Measurements from ENCODE around the gene PDGFA. TPM values are rescaled to one million over a fixed set of nuclear protein-coding genes. Genes with fewer than 3 reads are reported as not detected.

PDGFA gene
- total RNA-seq, 2 experiments from 2014 or later, result 7.7 TPM

GRCh38 chr7:453597-454306 lies 65.9 kb downstream of the PDGFA start:
- H3K9me3 Mint-ChIP-seq, result no peaks in the 10 kb centered on the region
- intact Hi-C loops (cut with micrococcal nuclease), result no loop called here
- H3K27me3 Mint-ChIP-seq (ENCODE audit: low read depth), result peaks cover 8% of the 10 kb centered on the region
- H3K36me3 Mint-ChIP-seq (ENCODE audit: low read depth), result no peaks in the 10 kb centered on the region
- H3K4me1 Mint-ChIP-seq (ENCODE audit: low read depth), result peaks cover 16% of the 10 kb centered on the region
- no peak overlapping the region for H3K27ac Mint-ChIP-seq
- no peak overlapping the region for H3K4me3 Mint-ChIP-seq
- DNase-seq, result no peak
- CTCF ChIA-PET, result no interaction called here

GRCh38 chr7:452791-453455 lies 66.7 kb downstream of the PDGFA start:
- Mint-ChIP-seq H3K9me3 (no peaks in the 10 kb centered on the region), H3K27ac (no peak overlapping the region), H3K4me1 (ENCODE audit: low read depth) (peaks cover 16% of the 10 kb centered on the region), H3K27me3 (ENCODE audit: low read depth) (peaks cover 8% of the 10 kb centered on the region), H3K36me3 (ENCODE audit: low read depth) (no peaks in the 10 kb centered on the region), H3K4me3 (no peak overlapping the region)
- intact Hi-C loops (cut with micrococcal nuclease), result no loop called here
- CTCF ChIA-PET, result no interaction called here
- DNase-seq, result no peak

GRCh38 chr7:452226-452751 lies 67.4 kb downstream of the PDGFA start:
- no peak overlapping the region for H3K27ac Mint-ChIP-seq
- no peaks in the 10 kb centered on the region for H3K36me3 Mint-ChIP-seq (ENCODE audit: low read depth)
- peaks cover 16% of the 10 kb centered on the region for H3K4me1 Mint-ChIP-seq (ENCODE audit: low read depth)
- no peak overlapping the region for H3K4me3 Mint-ChIP-seq
- DNase-seq, result peak; percentile 17
- intact Hi-C loops (cut with micrococcal nuclease), result no loop called here
- CTCF ChIA-PET, result no interaction called here
- H3K27me3 Mint-ChIP-seq (ENCODE audit: low read depth), result peaks cover 8% of the 10 kb centered on the region
- no peaks in the 10 kb centered on the region for H3K9me3 Mint-ChIP-seq

GRCh38 chr7:451255-452225 lies 68.1 kb downstream of the PDGFA start:
- Mint-ChIP-seq H3K4me3 (peak overlapping the region; percentile 34), H3K4me1 (ENCODE audit: low read depth) (peaks cover 16% of the 10 kb centered on the region), H3K36me3 (ENCODE audit: low read depth) (no peaks in the 10 kb centered on the region), H3K27ac (no peak overlapping the region), H3K9me3 (no peaks in the 10 kb centered on the region), H3K27me3 (ENCODE audit: low read depth) (peaks cover 8% of the 10 kb centered on the region)
- intact Hi-C loops (cut with micrococcal nuclease), result no loop called here
- CTCF ChIA-PET, result no interaction called here
- no peak for DNase-seq

GRCh38 chr7:450741-451140 lies 68.9 kb downstream of the PDGFA start:
- H3K27me3 Mint-ChIP-seq (ENCODE audit: low read depth), result peaks cover 8% of the 10 kb centered on the region
- DNase-seq, result peak; percentile 47
- CTCF ChIA-PET, result no interaction called here
- H3K9me3 Mint-ChIP-seq, result no peaks in the 10 kb centered on the region
- peaks cover 16% of the 10 kb centered on the region for H3K4me1 Mint-ChIP-seq (ENCODE audit: low read depth)
- intact Hi-C loops (cut with micrococcal nuclease), result no loop called here
- peak overlapping the region; percentile 34 for H3K4me3 Mint-ChIP-seq
- H3K27ac Mint-ChIP-seq, result no peak overlapping the region
- no peaks in the 10 kb centered on the region for H3K36me3 Mint-ChIP-seq (ENCODE audit: low read depth)

GRCh38 chr7:450036-450435 lies 69.6 kb downstream of the PDGFA start:
- Mint-ChIP-seq H3K36me3 (ENCODE audit: low read depth) (no peaks in the 10 kb centered on the region), H3K27ac (no peak overlapping the region), H3K4me1 (ENCODE audit: low read depth) (peaks cover 16% of the 10 kb centered on the region), H3K9me3 (no peaks in the 10 kb centered on the region), H3K27me3 (ENCODE audit: low read depth) (peaks cover 8% of the 10 kb centered on the region), H3K4me3 (no peak overlapping the region)
- DNase-seq, result no peak
- intact Hi-C loops (cut with micrococcal nuclease), result no loop called here
- CTCF ChIA-PET, result no interaction called here

GRCh38 chr7:449324-450019 lies 70.2 kb downstream of the PDGFA start:
- no peaks in the 10 kb centered on the region for H3K9me3 Mint-ChIP-seq
- no peak overlapping the region for H3K4me3 Mint-ChIP-seq
- no peaks in the 10 kb centered on the region for H3K36me3 Mint-ChIP-seq (ENCODE audit: low read depth)
- H3K27me3 Mint-ChIP-seq (ENCODE audit: low read depth), result peaks cover 8% of the 10 kb centered on the region
- no peak for DNase-seq
- CTCF ChIA-PET, result interaction anchor here (0.8 kb wide), 1 partner anchor 424 kb away, joined by 3 read pairs; no protein-coding TSS in a partner anchor
- H3K27ac Mint-ChIP-seq, result no peak overlapping the region
- intact Hi-C loops (cut with micrococcal nuclease), result no loop called here
- peaks cover 16% of the 10 kb centered on the region for H3K4me1 Mint-ChIP-seq (ENCODE audit: low read depth)

GRCh38 chr7:447523-447922 lies 72.1 kb downstream of the PDGFA start:
- H3K27me3 Mint-ChIP-seq (ENCODE audit: low read depth), result peaks cover 8% of the 10 kb centered on the region
- intact Hi-C loops (cut with micrococcal nuclease), result no loop called here
- no peak overlapping the region for H3K27ac Mint-ChIP-seq
- no peak for DNase-seq
- H3K4me1 Mint-ChIP-seq (ENCODE audit: low read depth), result peaks cover 15% of the 10 kb centered on the region
- no peaks in the 10 kb centered on the region for H3K9me3 Mint-ChIP-seq
- no peaks in the 10 kb centered on the region for H3K36me3 Mint-ChIP-seq (ENCODE audit: low read depth)
- no peak overlapping the region for H3K4me3 Mint-ChIP-seq
- CTCF ChIA-PET, result no interaction called here

Other genes with a start within 250 kb of the PDGFA start
- gene FOXL3, start 229.7 kb downstream of the PDGFA start, total RNA-seq, result not detected
- gene DNAAF5, start 206.9 kb upstream of the PDGFA start, total RNA-seq, result 10 to 100 TPM; 26.2 to 27.5 TPM
- gene PRKAR1B, start 207.4 kb upstream of the PDGFA start, total RNA-seq, result 10 to 100 TPM; 15.5 to 15.8 TPM